TTC549 (cell line): Measurements from ENCODE around the gene TSSC4.
"Not testable (repeated sequence)": the region's sequence is repeated elsewhere in the genome, so short reads cannot be mapped to it uniquely, and the experiment has no call there.

Experiments used
- FAIRE-seq: peaks from 2 replicates; lab custom pipeline; 2012; peaks lifted over from hg19 to GRCh38; lab: Jason Lieb, UNC

TSSC4 gene

GRCh38 chr11:2400069-2400761 lies at the start of gene TSSC4:
Gene TSSC4, plus strand, starts transcription at chr11:2400750. Its CDS starts 1,884 bp downstream, at chr11:2402634.
- FAIRE-seq = peak; percentile 94

GRCh38 chr11:2351701-2352100 lies 48.8 kb upstream of the TSSC4 start:
- no peak for FAIRE-seq

GRCh38 chr11:2352420-2352819 lies 48.1 kb upstream of the TSSC4 start:
- FAIRE-seq = no peak

GRCh38 chr11:2355000-2355644 lies 45.4 kb upstream of the TSSC4 start:
- no peak for FAIRE-seq

GRCh38 chr11:2357246-2357645 lies 43.3 kb upstream of the TSSC4 start:
- no peak for FAIRE-seq

GRCh38 chr11:2357651-2358050 lies 42.9 kb upstream of the TSSC4 start:
- FAIRE-seq = not testable (repeated sequence)

GRCh38 chr11:2358754-2359442 lies 41.7 kb upstream of the TSSC4 start:
- FAIRE-seq = no peak

GRCh38 chr11:2359557-2359956 lies 41.0 kb upstream of the TSSC4 start:
- no peak for FAIRE-seq

- FAIRE-seq = no peak
Measured at GRCh38 chr11:2360081-2360642, 40.4 kb upstream of the TSSC4 start.

GRCh38 chr11:2361565-2361964 lies 39.0 kb upstream of the TSSC4 start:
- FAIRE-seq = no peak

- FAIRE-seq = no peak
Measured at GRCh38 chr11:2362414-2362813, 38.1 kb upstream of the TSSC4 start.

- no peak for FAIRE-seq
Measured at GRCh38 chr11:2363130-2363529, 37.4 kb upstream of the TSSC4 start.

GRCh38 chr11:2363577-2364370 lies 36.8 kb upstream of the TSSC4 start:
- FAIRE-seq = no peak

- FAIRE-seq = not testable (repeated sequence)
Measured at GRCh38 chr11:2364386-2364785, 36.2 kb upstream of the TSSC4 start.

- FAIRE-seq = no peak
Measured at GRCh38 chr11:2365571-2366210, 34.9 kb upstream of the TSSC4 start.

GRCh38 chr11:2366276-2366675 lies 34.3 kb upstream of the TSSC4 start:
- FAIRE-seq = no peak

GRCh38 chr11:2366733-2367132 lies 33.8 kb upstream of the TSSC4 start:
- no peak for FAIRE-seq

- FAIRE-seq = no peak
Measured at GRCh38 chr11:2367266-2368160, 33.0 kb upstream of the TSSC4 start.

- FAIRE-seq = no peak
Measured at GRCh38 chr11:2368178-2368850, 32.2 kb upstream of the TSSC4 start.

GRCh38 chr11:2368851-2369180 lies 31.7 kb upstream of the TSSC4 start:
- FAIRE-seq = no peak
